ENCODE data around the gene ZNF618.

ZNF618 gene

DNA sequence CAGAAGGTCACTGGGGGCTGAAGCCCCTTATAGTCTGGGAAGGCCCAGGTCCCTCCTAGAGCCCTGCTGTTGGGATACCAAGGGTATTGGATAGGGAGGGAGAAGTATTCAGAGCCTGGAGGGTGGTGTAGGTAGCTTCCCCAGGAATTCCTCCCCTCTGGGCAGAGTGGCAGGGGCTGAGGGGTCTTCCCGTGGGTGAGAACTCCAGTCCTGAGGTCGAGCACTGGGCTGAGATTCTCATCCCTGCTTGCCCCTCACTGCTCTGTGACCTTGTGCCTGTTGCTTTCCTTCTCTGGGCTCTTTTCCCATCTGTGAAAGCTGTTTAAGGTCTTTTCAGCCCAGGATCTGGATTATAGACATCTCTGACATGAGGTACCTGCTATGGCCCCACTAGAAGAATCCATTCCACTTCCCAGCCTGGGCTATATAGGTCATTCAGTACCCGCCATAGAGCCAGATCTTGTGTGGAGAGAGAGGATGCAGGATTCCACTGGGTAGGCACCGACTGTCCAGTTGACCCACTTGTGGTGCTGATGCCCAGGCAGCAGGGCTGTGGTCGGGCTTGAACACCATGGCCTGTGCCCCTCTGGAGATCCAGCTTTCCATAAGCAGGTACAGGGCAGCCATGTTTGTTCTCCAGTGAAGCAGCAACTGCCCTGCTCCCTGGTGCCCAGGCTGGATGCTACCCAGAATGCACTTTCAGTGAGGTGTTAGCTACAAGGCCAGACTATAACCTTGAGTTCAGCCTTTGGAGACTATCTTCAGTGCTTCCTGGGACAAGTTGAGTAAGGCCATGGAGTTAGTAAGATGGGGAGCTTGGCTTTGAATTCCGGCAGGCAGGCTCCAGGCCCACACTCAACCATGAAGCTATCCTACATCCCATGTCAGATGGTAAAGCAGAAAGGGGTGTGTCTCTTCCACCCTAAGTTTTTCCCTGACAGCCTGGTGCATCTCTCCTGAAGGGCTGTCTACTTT is 141.9 kb downstream of the ZNF618 start:
- no peak overlapping the region for H3K4me3 ChIP-seq (ENCODE audit: low read length)
- H3K27ac ChIP-seq (ENCODE audit: low read depth, low read length) = no peak overlapping the region
- no peak for TF ChIP-seq EZH2phosphoT487 (IDR thresholded peaks at IDR 0.05; ENCODE audit: borderline replicate concordance, low read length)
- no peaks in the 10 kb centered on the region for H3K4me1 ChIP-seq (ENCODE audit: control insufficient read depth, low read length)
- H3K9me2 ChIP-seq (replicated peaks; ENCODE audit: control insufficient read depth, low read length) = no peaks in the 10 kb centered on the region
- peaks cover 10% of the 10 kb centered on the region for H3K27me3 ChIP-seq (ENCODE audit: control insufficient read depth, low read length)
- H3K36me3 ChIP-seq (ENCODE audit: control insufficient read depth, low read length) = no peaks in the 10 kb centered on the region
- no peak overlapping the region for H3K4me2 ChIP-seq (ENCODE audit: low read length)
- H4K20me1 ChIP-seq (ENCODE audit: control insufficient read depth, insufficient read depth, low read depth, low read length) = no peaks in the 10 kb centered on the region
- no peaks in the 10 kb centered on the region for H3K79me2 ChIP-seq (ENCODE audit: control insufficient read depth, low read length)
- H3K9me3 ChIP-seq (ENCODE audit: control insufficient read depth, insufficient read depth, low read length) = 0 out of 2 replicates have a peak, but pooled peaks cover 5% of the 10 kb centered on the region
- H3F3A ChIP-seq (ENCODE audit: control insufficient read depth, insufficient read depth) = no peaks in the 10 kb centered on the region

DNA sequence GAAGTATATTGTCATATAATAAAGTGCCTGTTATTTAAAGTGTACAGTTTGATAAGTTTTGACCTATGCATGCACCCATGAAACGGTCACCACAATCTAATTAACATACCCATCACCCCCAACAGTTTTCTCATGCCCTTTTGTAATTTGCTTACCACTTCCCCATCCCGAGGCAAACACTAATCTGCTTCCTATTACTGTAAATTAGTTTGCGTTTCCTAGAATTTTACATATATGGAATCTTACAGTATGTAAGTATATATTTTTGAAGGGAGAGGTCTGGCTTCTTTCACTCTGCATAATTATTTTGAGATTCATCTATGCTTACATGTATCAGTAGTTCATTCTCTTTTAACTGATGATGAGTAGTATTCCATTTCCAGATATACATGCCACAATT is 145.5 kb downstream of the ZNF618 start:
- H4K20me1 ChIP-seq (ENCODE audit: control insufficient read depth, insufficient read depth, low read depth, low read length) = no peaks in the 10 kb centered on the region
- H3K4me2 ChIP-seq (ENCODE audit: low read length) = no peak overlapping the region
- H3F3A ChIP-seq (ENCODE audit: control insufficient read depth, insufficient read depth) = no peaks in the 10 kb centered on the region
- H3K27me3 ChIP-seq (ENCODE audit: control insufficient read depth, low read length) = peaks cover 6% of the 10 kb centered on the region
- 0 out of 2 replicates have a peak, but pooled peaks cover 10% of the 10 kb centered on the region for H3K9me3 ChIP-seq (ENCODE audit: control insufficient read depth, insufficient read depth, low read length)
- H3K4me1 ChIP-seq (ENCODE audit: control insufficient read depth, low read length) = no peaks in the 10 kb centered on the region
- H3K27ac ChIP-seq (ENCODE audit: low read depth, low read length) = no peak overlapping the region
- H3K36me3 ChIP-seq (ENCODE audit: control insufficient read depth, low read length) = no peaks in the 10 kb centered on the region
- H3K4me3 ChIP-seq (ENCODE audit: low read length) = no peak overlapping the region
- no peaks in the 10 kb centered on the region for H3K9me2 ChIP-seq (replicated peaks; ENCODE audit: control insufficient read depth, low read length)
- TF ChIP-seq, protein P1, sequence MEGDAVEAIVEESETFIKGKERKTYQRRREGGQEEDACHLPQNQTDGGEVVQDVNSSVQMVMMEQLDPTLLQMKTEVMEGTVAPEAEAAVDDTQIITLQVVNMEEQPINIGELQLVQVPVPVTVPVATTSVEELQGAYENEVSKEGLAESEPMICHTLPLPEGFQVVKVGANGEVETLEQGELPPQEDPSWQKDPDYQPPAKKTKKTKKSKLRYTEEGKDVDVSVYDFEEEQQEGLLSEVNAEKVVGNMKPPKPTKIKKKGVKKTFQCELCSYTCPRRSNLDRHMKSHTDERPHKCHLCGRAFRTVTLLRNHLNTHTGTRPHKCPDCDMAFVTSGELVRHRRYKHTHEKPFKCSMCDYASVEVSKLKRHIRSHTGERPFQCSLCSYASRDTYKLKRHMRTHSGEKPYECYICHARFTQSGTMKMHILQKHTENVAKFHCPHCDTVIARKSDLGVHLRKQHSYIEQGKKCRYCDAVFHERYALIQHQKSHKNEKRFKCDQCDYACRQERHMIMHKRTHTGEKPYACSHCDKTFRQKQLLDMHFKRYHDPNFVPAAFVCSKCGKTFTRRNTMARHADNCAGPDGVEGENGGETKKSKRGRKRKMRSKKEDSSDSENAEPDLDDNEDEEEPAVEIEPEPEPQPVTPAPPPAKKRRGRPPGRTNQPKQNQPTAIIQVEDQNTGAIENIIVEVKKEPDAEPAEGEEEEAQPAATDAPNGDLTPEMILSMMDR (IDR thresholded peaks at IDR 0.05; ENCODE audit: low read depth, low read length, poor library complexity, severe bottlenecking) = no peak
- no peak for TF ChIP-seq EZH2phosphoT487 (IDR thresholded peaks at IDR 0.05; ENCODE audit: borderline replicate concordance, low read length)
- no peaks in the 10 kb centered on the region for H3K79me2 ChIP-seq (ENCODE audit: control insufficient read depth, low read length)

DNA sequence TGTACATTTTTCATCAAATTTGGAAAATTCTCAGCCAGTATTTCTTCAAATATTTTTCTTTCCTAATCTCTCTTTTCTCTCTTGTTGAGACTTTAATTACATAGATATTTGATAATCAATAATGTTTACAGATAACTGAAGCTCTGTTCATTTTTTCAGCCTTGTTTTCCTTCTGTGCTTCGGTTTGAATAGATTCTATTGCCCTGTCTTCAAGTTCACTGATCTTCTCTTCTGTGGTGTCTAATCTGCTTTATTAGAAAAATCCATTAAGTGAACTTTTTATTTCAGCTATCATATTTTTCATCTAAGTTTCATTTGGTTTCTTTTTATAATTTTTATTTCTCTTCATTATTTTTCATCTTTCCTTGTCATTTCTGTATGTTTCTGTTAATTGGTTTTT is 147.9 kb downstream of the ZNF618 start:
- Histone ChIP-seq H3K27ac (ENCODE audit: low read depth, low read length) (no peak overlapping the region), H3K4me2 (ENCODE audit: low read length) (no peak overlapping the region), H3K36me3 (ENCODE audit: control insufficient read depth, low read length) (no peaks in the 10 kb centered on the region), H3K4me3 (ENCODE audit: low read length) (no peak overlapping the region), H3K4me1 (ENCODE audit: control insufficient read depth, low read length) (no peaks in the 10 kb centered on the region), H3K27me3 (ENCODE audit: control insufficient read depth, low read length) (peaks cover 6% of the 10 kb centered on the region), H3K9me3 (ENCODE audit: control insufficient read depth, insufficient read depth, low read length) (0 out of 2 replicates have a peak, but pooled peaks cover 10% of the 10 kb centered on the region), H3F3A (ENCODE audit: control insufficient read depth, insufficient read depth) (no peaks in the 10 kb centered on the region), H3K9me2 (replicated peaks; ENCODE audit: control insufficient read depth, low read length) (no peaks in the 10 kb centered on the region), H4K20me1 (ENCODE audit: control insufficient read depth, insufficient read depth, low read depth, low read length) (no peaks in the 10 kb centered on the region), H3K79me2 (ENCODE audit: control insufficient read depth, low read length) (no peaks in the 10 kb centered on the region)
- TF ChIP-seq EZH2phosphoT487 (IDR thresholded peaks at IDR 0.05; ENCODE audit: borderline replicate concordance, low read length) = no peak
- TF ChIP-seq, protein P1 (IDR thresholded peaks at IDR 0.05; ENCODE audit: low read depth, low read length, poor library complexity, severe bottlenecking) = no peak
